ENCODE data around the gene ANKS4B.

ANKS4B gene

DNA sequence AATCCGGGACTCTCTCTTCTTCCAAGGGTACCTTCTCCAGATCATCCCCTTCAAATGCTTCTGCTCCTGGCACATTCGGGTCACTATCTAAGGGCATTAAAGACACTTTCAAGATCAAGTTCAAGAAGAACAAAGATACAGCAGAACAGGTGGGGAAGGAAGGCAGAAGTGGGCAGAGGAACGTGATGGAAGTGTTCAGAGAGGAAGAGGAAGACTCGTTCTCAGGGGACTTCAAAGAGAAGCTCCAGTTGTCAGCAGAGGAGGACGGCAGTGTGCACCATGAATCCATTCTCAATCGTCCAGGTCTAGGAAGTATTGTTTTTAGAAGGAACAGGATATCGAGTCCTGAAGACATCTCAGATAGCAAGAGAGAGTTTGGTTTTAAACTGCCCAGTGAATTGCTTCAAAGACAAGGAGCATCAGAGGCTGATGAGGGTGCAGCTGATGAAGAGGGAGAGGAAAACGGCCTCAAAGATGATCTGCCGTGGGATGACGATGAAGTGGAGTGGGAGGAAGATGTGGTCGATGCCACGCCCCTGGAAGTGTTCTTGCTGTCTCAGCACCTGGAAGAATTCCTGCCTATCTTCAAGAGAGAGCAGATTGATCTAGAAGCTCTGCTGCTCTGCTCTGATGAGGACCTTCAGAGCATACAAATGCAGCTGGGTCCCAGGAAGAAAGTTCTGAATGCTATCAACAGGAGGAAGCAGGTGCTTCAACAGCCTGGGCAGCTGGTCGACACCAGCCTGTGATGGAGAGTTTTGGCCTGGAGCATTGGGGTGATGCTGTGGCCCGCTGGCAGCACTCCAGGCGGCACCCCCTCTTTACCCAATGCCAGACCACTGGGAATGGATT is 16.8 kb downstream of the ANKS4B start:
- Histone ChIP-seq H3K4me3 (no peak overlapping the region), H3K27ac (no peak overlapping the region)
- no peak for DNase-seq (ENCODE audit: low spot score)
- TF ChIP-seq, protein P1, sequence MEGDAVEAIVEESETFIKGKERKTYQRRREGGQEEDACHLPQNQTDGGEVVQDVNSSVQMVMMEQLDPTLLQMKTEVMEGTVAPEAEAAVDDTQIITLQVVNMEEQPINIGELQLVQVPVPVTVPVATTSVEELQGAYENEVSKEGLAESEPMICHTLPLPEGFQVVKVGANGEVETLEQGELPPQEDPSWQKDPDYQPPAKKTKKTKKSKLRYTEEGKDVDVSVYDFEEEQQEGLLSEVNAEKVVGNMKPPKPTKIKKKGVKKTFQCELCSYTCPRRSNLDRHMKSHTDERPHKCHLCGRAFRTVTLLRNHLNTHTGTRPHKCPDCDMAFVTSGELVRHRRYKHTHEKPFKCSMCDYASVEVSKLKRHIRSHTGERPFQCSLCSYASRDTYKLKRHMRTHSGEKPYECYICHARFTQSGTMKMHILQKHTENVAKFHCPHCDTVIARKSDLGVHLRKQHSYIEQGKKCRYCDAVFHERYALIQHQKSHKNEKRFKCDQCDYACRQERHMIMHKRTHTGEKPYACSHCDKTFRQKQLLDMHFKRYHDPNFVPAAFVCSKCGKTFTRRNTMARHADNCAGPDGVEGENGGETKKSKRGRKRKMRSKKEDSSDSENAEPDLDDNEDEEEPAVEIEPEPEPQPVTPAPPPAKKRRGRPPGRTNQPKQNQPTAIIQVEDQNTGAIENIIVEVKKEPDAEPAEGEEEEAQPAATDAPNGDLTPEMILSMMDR (IDR thresholded peaks at IDR 0.05): no peak

DNA sequence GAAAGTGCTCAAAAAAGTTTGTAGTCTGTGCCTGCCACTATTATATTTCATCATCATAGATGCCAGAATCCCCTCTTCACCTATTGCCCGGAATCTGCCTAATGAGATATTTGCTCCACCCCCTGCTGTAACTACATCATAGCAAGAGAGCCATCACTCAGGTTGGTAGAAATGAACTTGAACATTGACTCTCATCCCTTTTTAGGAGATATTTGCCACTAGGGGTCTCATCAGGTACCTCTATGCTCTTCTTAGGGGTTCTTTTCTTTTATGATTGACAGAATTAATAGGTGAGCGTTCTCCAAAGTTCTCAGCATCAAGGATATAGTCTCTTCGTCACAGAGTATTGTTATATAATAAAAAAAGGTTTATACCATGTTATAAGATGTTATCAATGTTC is 20.0 kb downstream of the ANKS4B start:
- DNase-seq (ENCODE audit: low spot score): no peak
- H3K27ac ChIP-seq: no peak overlapping the region
- H3K4me3 ChIP-seq: no peak overlapping the region
- TF ChIP-seq, protein P1 (IDR thresholded peaks at IDR 0.05): no peak

DNA sequence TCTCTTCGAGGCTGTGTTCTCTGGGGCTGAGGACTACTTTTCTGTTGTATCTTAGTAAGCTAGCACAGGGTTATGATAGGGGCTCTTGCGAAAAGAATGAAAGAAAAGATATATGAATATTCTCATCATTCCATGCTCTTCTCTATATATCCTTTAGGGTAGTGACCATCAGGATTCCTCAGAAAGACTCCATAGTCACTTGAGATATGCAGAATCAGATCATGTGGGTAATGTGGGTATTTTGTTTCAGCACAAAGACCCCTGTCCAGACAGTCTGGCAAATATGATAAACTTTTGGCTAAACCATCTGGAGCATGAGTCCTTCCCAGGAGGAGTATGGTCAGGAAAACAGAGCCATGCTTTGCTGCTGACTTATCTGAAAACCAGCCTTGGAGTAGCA is 23.1 kb downstream of the ANKS4B start:
- Histone ChIP-seq H3K27ac (no peak overlapping the region), H3K4me3 (no peak overlapping the region)
- TF ChIP-seq, protein P1 (IDR thresholded peaks at IDR 0.05): no peak
- no peak for DNase-seq (ENCODE audit: low spot score)

DNA sequence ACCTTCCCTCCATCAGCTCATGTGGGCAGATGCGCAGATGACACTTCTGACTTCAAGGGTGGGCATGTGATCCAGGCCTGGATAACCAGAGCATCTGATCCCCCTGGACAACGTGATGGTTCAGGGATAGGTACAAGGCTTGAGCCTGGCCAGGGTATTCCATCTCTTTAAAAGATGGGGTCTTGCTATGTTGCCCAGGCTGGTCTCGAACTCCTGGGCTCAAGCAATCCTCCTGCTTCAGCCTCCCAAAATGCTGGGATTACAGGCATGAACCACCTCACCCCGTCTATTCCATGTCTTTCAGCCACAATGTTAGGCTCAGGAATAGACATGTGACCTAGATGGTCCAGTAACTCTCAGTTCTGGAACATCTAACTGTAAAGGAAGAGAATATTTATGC is 23.8 kb downstream of the ANKS4B start:
- no peak for DNase-seq (ENCODE audit: low spot score)
- Histone ChIP-seq H3K4me3 (no peak overlapping the region), H3K27ac (no peak overlapping the region)
- TF ChIP-seq, protein P1 (IDR thresholded peaks at IDR 0.05): no peak

DNA sequence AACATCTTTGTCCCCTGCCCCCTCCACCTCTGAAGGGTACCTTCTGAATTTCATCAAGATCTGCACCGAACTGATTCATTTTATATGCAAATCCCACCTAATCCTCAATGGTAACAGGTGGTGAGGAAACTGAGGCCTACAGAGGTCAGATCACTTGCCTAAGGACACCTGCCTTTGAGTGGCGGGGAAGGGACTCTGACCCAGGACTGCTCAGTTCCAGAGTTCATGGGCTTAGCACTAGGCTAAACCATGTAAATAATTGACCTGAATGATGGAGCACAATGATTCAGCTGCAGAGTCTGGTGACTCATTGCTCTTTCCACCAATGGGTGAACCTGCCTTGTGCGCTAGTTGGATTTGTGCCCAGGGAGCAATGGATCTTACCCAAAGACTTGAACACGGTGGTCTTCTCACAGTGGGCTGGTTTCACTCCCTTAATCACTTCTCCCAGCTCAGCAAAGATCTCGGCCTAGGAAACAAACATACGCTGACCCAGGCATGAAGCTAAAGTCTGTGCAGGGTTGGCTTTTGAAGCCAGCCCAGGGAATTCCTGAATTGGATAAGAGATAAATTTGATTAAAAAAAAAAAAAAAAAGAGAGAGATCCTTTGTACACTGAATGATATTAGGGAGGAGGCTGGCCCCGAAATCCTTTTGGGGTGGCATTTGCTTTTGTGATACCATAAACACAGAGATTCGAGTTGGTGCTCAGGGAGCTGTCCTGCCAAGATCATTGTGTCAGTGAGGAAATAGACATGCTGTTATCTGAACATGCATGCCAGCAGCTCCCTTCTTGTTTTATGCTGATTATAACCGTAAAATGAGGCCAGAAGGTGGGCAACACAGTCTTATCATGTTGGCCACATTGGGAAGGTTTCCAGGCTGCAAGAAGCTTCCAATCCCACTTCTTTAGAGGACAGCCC is 27.6 kb downstream of the ANKS4B start:
- DNase-seq (ENCODE audit: low spot score): peak; percentile 46
- TF ChIP-seq, protein P1 (IDR thresholded peaks at IDR 0.05): no peak
- no peak overlapping the region for H3K4me3 ChIP-seq
- no peak overlapping the region for H3K27ac ChIP-seq

DNA sequence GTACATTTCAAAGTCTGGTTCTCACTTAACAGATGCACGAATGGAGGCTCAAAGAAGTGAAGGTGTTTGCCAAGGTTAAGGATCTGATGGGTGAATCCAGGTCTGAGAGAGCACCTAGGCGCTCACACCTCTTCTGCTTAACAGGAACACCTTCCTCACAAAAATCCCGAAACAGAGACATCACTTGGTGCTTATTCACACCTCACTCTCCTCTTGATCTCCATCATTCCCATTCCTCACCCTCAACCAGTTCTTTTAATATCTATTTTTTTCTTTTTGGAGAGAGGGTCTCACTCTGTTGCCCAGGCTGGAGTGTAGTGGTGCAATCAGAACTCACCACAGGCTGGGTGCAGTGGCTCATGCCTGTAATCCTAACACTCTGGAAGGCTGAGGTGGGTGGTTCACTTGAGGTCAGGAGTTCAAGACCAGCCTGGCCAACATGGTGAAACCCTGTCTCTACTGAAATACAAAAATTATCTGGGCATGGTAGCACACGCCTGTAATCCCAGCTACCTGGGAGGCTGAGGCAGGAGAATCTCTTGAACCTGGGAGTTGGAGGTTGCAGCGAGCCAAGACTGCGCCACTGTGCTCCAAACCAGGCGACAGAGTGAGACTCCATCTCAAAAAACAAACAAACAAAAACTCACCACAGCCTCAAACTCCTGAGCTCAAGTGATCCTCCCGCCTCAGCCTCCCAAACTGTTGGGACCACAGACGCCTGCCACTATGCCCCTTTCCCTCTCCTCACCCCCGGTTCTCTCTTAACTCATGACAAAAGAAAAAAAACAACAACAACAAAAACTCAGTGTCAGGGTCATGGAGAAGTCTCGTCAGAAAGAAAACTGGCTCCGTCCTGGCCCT is 29.5 kb downstream of the ANKS4B start:
- H3K27ac ChIP-seq: no peak overlapping the region
- DNase-seq (ENCODE audit: low spot score): no peak
- no peak overlapping the region for H3K4me3 ChIP-seq
- TF ChIP-seq, protein P1 (IDR thresholded peaks at IDR 0.05): no peak

Measured in coronary artery (tissue), 2 donors.